Testis (tissue), 3 donors: ENCODE data around the gene DRC1. TPM values are rescaled to one million over a fixed set of nuclear protein-coding genes. Genes with fewer than 3 reads are reported as not detected.
A peak's percentile ranks its signal among the peaks of the same experiment; 100 is the strongest.

ENCODE experiments used
- DNase-seq: peaks from one replicate; pipeline ENCODE4 v3.0.0-alpha.2; 2019
- H3K27ac ChIP-seq, 2 donors: fragments of 200-600 bp; sonication (generic); one replicate each; pipeline ENCODE4 v1.5.1; 2019
- H3K27me3 ChIP-seq: fragments of 200-600 bp; sonication (generic); one replicate; pipeline ENCODE4 v1.5.1; 2019
- H3K36me3 ChIP-seq: fragments of 200-600 bp; sonication (generic); one replicate; pipeline ENCODE4 v1.5.1; 2017; ENCODE audit warnings: low read depth; ENCODE audit errors: missing control alignments
- H3K4me1 ChIP-seq: fragments of 200-600 bp; sonication (generic); one replicate; pipeline ENCODE4 v1.5.1; 2019
- H3K4me3 ChIP-seq, 2 donors: fragments of 200-600 bp; sonication (generic); one replicate each; pipeline ENCODE4 v1.5.1; 2017 to 2019
- H3K9me3 ChIP-seq: fragments of 200-600 bp; sonication (generic); one replicate; pipeline ENCODE4 v1.5.1; 2017
- CTCF ChIP-seq, 3 experiments: fragments of 450-650 bp in 2 of 3; fragments of 200-600 bp in 1 of 3; sonication (generic) in 1 of 3; IDR thresholded peaks; one replicate each; pipeline ENCODE4 v1.5.1; 2016 to 2019; ENCODE audit warnings: antibody characterized with exemption in 3 of 3, mild to moderate bottlenecking in 2 of 3, moderate library complexity in 1 of 3
- POLR2A ChIP-seq: fragments of 450-650 bp; IDR thresholded peaks from one replicate; pipeline ENCODE4 v1.6.1; 2017; ENCODE audit warnings: antibody characterized with exemption, mild to moderate bottlenecking, moderate library complexity
- whole genome bisulfite sequencing, 2 donors: methylation state at CpG; one replicate each; pipeline ENCODE4 v1.1.5; 2018; 5-methylcytosine and 5-hydroxymethylcytosine counted together
- intact Hi-C: fragments of 100-400 bp; cut with DNase I; formaldehyde crosslinking; loops from one replicate; pipeline ENCODE4 v1.15.1; 2023; ENCODE audit warnings: low total_unique reads
- polyA plus RNA-seq: library from polyadenylated mRNA; stranded (reverse); fragments of 350-450 nt; fragmentation: Illumina TruSeq; extraction: RNeasy Lipid Tissue Mini Kit (QIAGEN cat#74804); gene quantifications from one replicate; pipeline ENCODE4 v1.2.3, GENCODE V29; 2014; ENCODE audit warnings: low read depth, low replicate concordance; ENCODE audit not compliant: insufficient read depth
- total RNA-seq, 2 donors: library from RNA; depleted of rRNA; stranded (reverse); fragments of >200 nt; gene quantifications; one replicate each; pipeline ENCODE4 v1.2.3, GENCODE V29; 2016

DRC1 gene
- total and polyA plus RNA-seq, 3 donors from 2014 or later: 8.8 to 67.3 (median 18.7) TPM

DNA sequence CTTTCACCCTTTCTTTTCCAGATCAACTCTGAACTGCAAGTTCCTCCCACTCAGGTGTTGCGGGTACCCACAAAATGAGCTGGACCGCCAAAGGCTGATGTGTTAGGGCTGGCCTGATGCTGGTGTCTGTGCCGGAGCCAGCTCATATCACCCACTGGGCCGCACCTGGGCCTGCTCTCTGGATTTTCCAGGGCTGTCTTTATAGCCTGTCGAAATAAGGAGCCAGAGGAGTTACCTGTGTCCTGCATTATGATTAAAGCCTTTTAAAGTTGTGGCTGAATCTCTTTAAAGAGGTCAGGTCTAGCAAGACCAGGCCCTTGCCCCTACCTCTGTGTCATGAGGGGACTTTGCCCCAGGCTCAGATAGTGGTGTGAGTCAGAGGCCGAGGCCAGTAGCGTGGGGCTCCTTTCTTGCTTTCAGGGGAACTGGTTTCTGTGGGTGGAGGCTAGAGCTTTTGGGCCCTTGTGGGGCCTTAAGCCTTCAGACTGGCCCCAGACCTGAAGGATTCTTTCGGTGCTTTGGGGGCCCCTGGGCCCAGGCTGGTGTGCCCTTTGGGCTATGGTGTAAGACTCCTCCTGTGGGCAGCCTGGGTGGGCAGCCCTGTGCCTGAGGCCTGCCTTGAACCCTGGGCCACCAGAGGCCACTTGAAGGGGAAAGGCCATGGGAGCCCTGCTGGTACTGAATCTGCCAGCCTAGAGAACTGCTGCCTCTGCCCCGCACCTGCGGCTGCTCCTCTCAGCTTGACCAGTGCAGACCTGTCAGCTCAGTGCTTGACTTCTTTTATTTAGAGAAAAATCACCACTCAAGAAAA lies 54.9 kb downstream of the DRC1 start:
- H3K9me3 ChIP-seq: no peaks in the 10 kb centered on the region
- TF ChIP-seq CTCF (IDR thresholded peaks at IDR 0.05): no peak
- TF ChIP-seq POLR2A: no peak
- intact Hi-C loops: no loop called here
- H3K4me3 ChIP-seq: no peak overlapping the region
- peak; percentile 9 for DNase-seq
- no peaks in the 10 kb centered on the region for H3K36me3 ChIP-seq
- no peaks in the 10 kb centered on the region for H3K27me3 ChIP-seq
- H3K27ac ChIP-seq: no peak overlapping the region
- 93 to 94% methylated on average over 10 of the region's 10 CpGs for whole genome bisulfite sequencing, 2 donors
- no peaks in the 10 kb centered on the region for H3K4me1 ChIP-seq

DNA sequence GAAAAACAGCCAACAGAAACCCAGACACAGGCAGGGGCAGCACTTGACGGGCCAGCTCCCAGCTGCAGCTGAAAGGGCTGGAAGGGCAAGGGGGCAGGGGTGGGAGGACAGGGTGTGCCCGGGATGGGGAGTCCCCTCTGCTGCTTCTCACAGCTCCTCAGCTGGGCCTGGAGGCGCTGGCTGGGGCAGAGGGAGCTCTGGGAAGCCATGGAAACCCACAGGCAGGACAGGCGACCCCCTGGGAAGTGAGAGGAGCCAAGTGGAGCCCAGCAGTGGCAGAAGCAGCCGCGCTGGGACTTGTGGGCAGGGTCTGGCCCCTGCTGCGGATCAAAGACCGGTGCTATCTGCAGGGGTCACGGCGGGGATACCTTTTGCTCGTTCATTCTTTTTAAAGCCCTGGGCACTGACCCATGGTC lies 55.5 kb downstream of the DRC1 start:
- DNase-seq: peak; percentile 12
- Histone ChIP-seq H3K4me3 (no peak overlapping the region), H3K27ac (no peak overlapping the region), H3K9me3 (no peaks in the 10 kb centered on the region), H3K36me3 (no peaks in the 10 kb centered on the region), H3K4me1 (no peaks in the 10 kb centered on the region), H3K27me3 (no peaks in the 10 kb centered on the region)
- intact Hi-C loops: no loop called here
- TF ChIP-seq POLR2A (no peak), CTCF (IDR thresholded peaks at IDR 0.05) (no peak)
- 77 to 82% methylated on average over 5 to 11 of the region's 11 CpGs for whole genome bisulfite sequencing, 2 donors

DNA sequence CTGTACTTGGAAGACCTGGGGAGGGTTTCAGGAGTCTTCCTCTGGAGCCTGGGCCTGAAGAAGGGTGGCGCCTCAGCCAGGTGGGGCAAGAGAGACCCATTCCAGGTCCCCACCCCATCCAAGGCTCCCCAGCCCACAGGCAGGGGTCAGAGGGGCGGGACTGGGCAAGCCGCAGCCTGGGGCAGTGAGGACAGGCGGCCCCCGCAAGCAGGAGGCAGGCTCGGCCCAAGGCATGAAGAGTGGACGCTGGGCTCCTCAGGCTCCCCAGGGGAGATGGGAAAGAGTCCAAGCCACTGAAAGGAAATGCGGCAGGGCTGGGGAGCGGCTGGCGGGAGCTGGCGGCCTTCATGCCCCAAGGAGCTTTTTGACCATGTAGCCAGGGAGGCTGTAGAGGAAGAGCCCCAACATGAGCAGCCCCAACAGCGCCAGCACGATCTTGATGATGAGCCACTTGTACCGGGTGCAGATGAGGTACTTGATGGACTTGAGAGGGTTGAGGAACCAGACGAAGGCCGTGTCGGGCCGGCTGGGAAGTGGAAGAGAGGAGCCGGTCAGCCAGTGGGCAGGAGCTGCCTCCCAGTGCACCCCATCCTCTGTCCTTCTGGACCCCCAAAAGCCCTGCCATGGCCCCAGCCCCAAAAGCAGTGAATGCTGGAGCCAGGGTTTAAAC lies 56.1 kb downstream of the DRC1 start:
- no peak overlapping the region for H3K27ac ChIP-seq
- intact Hi-C loops: no loop called here
- H3K27me3 ChIP-seq: no peaks in the 10 kb centered on the region
- no peaks in the 10 kb centered on the region for H3K36me3 ChIP-seq
- no peaks in the 10 kb centered on the region for H3K4me1 ChIP-seq
- no peaks in the 10 kb centered on the region for H3K9me3 ChIP-seq
- peak; percentile 11 for DNase-seq
- 87 to 94% methylated on average over 15 to 19 of the region's 19 CpGs for WGBS, 2 donors
- H3K4me3 ChIP-seq: no peak overlapping the region
- TF ChIP-seq CTCF (IDR thresholded peaks at IDR 0.05) (no peak), POLR2A (no peak)

DNA sequence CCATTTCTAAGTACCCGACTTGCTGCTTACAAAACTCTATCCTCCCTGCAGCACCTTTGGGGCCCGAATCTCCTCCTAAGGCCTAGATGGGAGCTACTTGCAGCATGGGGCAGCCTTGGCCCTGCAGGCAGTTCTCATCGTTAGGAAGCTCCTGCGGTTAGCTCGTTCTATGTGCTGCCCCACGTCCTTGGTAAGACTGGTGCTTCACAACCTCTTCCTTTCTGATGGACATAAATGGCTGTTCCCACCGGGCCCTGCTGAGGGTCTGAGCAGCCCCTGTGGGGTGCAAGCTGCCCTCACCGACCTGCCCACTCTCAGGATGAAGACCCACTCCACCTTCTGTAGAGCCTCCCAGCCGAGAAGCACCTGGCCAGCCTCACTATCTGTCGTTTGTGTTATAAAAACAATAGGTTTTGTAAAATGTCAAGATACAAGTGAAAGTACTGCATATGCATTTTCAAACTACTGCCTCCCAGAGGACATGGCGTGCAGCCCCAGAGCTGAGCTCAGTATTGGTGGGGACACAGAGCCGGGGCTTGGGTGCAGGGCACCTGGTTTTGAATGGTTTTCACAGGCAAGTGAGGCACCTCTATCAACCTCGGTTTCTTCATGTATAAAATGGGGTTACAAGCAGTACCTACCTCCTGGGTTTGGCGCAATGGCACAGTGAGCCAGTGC lies 56.8 kb downstream of the DRC1 start:
- TF ChIP-seq CTCF (IDR thresholded peaks at IDR 0.05) (no peak), POLR2A (no peak)
- Histone ChIP-seq H3K9me3 (no peaks in the 10 kb centered on the region), H3K27ac (no peak overlapping the region), H3K4me1 (no peaks in the 10 kb centered on the region), H3K27me3 (no peaks in the 10 kb centered on the region), H3K4me3 (no peak overlapping the region), H3K36me3 (no peaks in the 10 kb centered on the region)
- no peak for DNase-seq
- intact Hi-C loops: no loop called here
- WGBS, 2 donors: 90 to 93% methylated on average over 14 of the region's 14 CpGs
